ENCODE measurements around the gene FAM20A.

DNA sequence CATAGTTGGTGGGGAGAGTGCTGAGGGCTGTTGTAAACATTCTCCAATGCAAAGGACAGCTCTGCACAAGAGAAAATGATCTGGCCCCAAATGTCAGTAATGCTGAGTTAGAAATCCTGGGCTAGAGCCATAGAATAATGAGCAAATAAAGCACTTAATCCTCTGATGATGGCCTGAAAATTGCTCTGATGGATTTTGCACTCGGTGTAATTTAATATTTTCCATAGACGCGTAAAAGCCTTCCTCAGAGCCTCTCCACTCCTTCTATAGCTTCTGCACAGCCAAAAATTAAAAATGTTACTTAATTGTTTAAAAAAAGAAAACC, 23.7 kb downstream of the FAM20A start:
- TF ChIP-seq, protein P1, sequence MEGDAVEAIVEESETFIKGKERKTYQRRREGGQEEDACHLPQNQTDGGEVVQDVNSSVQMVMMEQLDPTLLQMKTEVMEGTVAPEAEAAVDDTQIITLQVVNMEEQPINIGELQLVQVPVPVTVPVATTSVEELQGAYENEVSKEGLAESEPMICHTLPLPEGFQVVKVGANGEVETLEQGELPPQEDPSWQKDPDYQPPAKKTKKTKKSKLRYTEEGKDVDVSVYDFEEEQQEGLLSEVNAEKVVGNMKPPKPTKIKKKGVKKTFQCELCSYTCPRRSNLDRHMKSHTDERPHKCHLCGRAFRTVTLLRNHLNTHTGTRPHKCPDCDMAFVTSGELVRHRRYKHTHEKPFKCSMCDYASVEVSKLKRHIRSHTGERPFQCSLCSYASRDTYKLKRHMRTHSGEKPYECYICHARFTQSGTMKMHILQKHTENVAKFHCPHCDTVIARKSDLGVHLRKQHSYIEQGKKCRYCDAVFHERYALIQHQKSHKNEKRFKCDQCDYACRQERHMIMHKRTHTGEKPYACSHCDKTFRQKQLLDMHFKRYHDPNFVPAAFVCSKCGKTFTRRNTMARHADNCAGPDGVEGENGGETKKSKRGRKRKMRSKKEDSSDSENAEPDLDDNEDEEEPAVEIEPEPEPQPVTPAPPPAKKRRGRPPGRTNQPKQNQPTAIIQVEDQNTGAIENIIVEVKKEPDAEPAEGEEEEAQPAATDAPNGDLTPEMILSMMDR (IDR thresholded peaks at IDR 0.05) = no peak
- no peak for TF ChIP-seq EP300 (IDR thresholded peaks at IDR 0.05)
- TF ChIP-seq POLR2A (IDR thresholded peaks at IDR 0.05) = no peak
